GM18520 (cell line): ENCODE measurements around the gene YBX3.

Experiments used
- ATAC-seq: cut with Tn5 transposase; IDR thresholded peaks from one replicate; pipeline ENCODE4 v1.9.1; 2021; ENCODE audit not compliant: unreplicated experiment

The YBX3 gene

GRCh38 chr12:10722502-10722904, 620 bp downstream of the YBX3 start:
- ATAC-seq = peak; percentile 28

DNA sequence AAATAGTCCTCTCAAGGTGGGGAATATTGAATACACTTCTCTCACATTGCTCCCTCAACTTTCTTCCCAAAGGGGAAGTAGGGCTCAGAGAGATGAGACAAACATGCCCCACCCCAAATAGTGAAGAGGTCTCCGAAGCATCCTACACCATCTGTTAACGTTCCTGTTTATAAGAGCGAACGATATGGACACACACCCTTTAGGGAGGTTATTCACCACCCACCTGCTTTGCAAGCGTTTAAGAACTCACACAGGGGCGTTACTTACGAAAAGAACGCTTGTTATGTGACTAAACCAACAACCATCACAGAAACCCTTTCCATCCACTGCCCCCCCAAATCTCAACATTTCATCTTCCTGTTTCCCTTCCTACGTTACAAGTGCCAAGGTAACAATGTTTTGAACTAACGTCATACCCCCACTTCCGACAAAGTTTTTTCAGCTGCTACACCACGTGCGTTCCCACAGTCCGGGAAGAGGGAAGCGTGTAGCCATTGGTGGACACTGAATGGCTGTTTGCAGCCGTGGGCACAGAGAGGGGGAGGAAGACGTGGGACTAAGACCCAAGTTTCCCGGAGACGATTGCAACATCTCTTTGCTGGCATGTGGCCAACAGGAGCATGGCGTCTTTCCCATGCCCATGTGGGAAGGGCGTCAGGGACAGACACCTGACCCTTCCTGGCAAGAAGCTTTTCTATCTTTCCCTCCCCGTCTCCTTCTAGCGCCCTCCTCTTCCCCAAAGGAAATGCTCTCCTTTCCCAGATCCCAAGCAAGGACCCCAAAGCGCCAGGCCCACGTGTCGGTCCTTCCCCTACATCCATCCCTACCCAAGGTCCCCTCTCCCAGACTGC, 1.2 kb downstream of the YBX3 start:
- peak; percentile 32 for ATAC-seq

DNA sequence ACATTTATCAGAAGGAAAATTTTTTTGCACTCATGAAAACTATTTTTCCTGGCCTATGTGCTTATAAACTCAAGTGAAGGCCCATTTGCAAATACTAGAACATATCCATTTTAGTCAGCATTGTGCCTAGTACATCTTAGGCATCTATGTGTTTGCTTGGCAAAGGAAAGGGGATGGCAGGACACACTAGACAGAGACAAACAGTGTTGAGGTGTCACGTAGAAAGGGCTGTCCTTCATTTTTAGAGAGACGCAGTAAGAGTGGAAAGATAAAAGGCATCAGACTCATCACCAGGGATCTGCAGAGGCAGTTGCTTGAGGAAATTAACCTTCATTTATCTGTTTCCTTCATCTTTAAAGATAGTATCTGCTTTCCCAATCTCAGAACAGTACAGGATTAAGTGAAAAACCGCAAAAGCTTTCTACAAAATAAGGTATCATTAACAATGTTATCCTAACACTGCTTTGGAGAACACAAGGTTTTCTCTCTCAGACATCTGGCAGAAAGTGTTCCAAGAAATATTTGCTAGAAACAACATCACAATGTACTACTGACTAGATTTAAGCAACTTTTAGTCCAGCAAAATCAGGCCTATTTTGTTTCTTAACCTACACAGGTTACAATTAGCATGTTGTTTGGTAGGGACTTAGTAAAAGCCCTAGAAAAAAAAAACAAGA, 2.0 kb downstream of the YBX3 start:
- no peak for ATAC-seq

DNA sequence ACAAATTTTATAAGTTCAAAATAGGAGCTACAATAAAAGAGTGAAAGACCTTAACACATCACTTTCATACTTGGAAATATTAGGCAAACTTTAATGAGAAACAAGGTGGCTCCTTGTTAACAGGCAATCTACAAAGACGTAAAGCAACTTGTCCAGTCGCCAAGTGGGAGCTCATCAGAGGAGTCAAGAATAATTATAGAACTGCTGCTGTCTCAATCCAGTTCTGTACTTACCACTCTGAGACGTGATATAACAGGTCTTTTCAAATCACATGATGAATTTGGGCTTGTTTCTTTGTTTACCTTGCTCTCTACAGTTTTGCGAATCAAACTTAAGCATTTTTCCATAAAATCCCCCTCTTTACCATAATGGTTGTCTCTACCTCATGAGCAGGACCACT, 3.6 kb downstream of the YBX3 start:
- ATAC-seq = no peak

- no peak for ATAC-seq
Observed at GRCh38 chr12:10718279-10718821, 4.8 kb downstream of the YBX3 start.

DNA sequence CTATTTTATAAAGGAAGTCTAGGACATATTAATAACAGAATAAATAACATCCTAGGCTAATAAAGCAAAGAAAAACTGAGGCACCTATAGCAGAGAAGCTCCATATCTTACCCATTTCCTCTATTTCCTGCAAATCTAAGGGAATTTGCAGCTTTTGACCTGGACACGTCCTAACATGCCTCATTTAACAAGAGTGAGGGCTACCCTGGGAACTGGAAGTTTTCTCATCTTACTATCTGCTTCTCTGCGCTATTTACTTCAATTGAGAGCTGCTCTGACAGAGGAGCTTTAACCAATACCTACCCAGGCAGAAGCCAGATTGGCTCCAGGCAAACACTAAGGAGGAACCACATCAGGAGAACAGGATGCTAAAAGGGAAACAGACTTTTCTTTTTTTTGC, 5.7 kb downstream of the YBX3 start:
- no peak for ATAC-seq

GRCh38 chr12:10716704-10717315, 6.3 kb downstream of the YBX3 start:
- no peak for ATAC-seq

GRCh38 chr12:10716277-10716676, 6.8 kb downstream of the YBX3 start:
- ATAC-seq = no peak

DNA sequence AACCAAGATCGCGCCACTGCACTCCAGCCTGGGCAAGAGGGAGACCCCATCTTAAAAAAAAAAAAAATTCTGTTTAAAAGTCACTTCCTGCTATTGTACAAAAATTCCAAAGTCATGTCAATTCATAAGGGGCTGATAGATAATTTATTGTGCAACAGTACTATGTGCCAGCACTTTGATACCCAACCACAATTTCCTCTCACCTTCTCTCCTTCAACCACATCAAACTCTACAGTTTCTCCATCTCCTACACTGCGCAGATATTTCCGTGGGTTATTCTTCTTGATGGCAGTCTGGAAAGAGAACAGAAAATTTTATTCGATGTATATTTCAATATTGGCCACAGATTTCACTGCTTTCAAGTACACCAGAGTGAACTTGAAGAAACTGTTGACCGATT, 7.6 kb downstream of the YBX3 start:
- no peak for ATAC-seq

DNA sequence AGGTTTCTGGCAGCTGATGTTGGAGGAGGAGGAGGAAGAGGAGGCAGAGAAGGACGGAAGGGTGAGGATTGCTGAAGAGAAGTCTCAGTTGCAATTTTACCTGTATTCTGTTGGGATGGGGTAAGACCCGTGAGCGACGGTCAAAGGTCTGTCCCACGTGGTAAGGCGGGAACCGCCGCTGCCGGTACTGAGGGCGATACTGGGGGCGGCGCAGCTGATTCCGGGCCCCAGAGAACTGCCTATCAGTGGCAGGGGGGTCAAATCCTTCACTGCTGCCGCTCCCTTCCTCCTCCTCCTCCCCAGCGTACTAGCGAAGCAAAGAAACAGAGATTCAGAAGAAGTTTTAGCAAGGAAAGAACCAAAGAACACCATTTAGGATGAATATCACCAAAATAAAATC, 13.3 kb downstream of the YBX3 start:
- no peak for ATAC-seq

DNA sequence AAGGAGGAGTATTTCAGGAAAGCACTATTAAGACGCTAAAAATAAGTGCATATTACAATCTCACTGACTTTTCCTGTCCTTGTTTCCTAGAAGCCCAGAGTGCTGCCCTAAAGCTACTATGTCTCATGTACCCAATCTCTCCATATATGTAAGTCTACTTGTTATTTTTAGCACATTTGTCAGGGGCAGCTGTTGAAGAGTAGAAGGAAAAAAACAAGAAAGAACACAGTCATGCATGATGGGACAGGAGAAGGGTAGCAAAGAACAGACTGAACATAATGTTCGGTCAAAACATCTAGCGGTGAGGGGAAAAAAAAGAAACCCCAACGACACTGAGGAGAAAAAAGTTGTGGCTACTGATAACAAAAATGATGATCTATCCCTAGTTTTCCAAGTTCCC, 14.3 kb downstream of the YBX3 start:
- ATAC-seq = no peak

- no peak for ATAC-seq
Observed at GRCh38 chr12:10705655-10706054, 17.5 kb downstream of the YBX3 start.

DNA sequence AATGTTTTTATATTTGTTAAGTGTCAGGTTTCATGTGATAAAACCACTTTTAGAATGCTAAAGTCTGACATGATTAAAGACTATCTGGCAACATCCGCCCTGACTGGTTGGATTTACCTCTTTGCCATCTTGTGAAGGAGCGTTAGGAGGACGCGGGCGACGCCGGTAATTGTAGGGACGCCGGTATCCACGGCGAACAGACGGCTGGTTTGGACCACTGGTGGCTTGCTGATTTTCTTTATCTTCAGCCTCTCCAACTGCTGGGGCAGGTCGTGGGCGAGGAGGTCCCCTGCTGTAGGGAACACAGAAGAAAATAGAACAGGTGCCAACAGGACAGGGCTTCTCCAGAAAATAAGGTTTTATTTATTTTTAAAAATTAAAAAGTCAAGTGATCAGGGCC, 21.3 kb downstream of the YBX3 start:
- no peak for ATAC-seq

DNA sequence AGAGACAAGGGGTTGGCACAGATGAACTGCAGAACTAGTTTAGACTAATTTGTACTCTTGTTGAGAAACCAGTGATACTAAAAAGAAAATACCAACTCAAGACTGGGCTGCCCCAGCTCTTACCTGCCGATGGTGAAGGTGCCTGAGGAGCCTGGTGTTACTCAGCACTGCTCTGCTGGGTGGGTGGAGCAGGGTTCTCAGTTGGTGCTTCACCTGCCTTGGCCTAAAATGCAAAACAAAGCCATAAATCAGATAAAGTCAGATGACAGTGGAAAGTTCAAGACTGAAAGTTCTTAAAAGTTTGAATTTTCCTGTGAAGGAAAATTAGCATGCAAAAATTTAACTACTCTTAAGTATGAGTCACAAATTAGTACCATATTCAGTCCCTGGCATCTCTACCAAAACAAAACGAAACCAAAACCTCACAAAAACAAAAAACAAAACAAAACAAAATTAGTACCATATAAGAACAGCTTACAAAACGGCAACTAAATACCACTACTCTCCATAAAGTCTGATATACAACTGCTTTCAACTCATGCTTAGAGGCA, 21.9 kb downstream of the YBX3 start:
- ATAC-seq = peak; percentile 68

DNA sequence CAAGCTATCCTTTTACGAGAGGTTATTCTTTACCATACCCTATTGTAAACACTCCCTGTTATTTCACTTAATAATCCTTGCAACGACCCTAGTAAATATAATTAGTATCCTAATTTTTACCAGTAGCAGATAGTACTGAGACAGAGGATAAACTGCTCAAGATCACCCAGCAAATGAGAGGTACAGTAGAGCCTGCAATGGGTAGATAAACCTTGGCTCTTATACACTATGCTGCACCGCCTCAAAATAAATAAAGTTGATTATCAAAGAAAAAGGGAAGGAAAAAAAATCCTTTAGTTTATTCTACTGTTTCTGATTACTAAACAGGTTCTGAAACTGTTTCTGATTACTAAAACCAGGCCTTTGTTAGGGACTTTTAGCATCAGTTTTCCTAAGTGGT, 22.5 kb downstream of the YBX3 start:
- no peak for ATAC-seq

- ATAC-seq = no peak
Observed at GRCh38 chr12:10697862-10698261, 25.3 kb downstream of the YBX3 start.

- ATAC-seq = no peak
Observed at GRCh38 chr12:10697156-10697555, 26.0 kb downstream of the YBX3 start.

GRCh38 chr12:10690906-10691305, 32.2 kb downstream of the YBX3 start:
- no peak for ATAC-seq

DNA sequence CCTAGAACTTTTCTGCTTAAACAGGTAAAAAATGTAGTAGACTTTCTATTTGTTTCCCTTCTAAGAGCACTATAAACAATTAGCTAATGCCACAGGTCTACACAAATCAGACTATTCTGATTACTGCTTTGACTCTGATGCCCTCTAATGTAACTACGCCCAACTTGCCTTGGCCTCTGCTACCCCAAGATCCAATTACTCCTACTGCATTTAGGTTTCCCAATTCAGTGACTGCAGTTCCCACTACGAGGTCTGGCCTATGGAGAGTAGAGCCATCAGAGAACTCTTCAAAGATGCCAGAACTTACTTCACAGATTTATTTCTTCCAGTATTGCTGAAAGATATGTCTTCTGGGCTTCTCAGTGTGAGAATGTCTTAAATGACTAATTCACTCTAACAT, 34.0 kb downstream of the YBX3 start:
- no peak for ATAC-seq

DNA sequence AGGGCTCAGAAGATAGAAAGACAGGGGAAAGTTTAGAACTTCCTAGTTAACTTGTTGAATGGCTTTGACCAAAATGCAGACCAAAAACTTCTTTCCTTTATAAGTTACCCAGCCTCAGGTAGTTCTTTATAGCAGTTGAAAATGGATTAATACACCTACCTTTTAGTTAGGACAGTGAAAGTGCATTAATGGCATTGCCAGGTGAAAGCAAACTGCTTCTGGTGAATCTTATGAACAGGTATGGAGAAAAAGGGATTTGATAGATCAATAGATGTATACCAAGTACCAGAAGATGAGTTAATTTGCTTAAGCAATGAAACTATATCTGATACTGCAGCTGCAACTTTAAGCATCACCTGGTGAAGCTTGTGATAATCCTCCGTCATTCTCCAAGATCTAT, 35.1 kb downstream of the YBX3 start:
- no peak for ATAC-seq

- ATAC-seq = peak; percentile 44
Observed at GRCh38 chr12:10673659-10674384, 49.3 kb downstream of the YBX3 start, which contains the start of gene STYK1. Gene STYK1, minus strand, starts transcription at chr12:10674052. Its CDS starts 39,434 bp downstream, at chr12:10634618.
